Measurements from ENCODE around the gene LPP.

- no peak for TF ChIP-seq CTCF (CRISPR knock-in tag; IDR thresholded peaks at IDR 0.05)
- no peak for TF ChIP-seq CBX5 (CRISPR knock-in tag; IDR thresholded peaks at IDR 0.05; ENCODE audit: borderline replicate concordance)
- TF ChIP-seq MAZ (IDR thresholded peaks at IDR 0.05; ENCODE audit: borderline replicate concordance, low read depth, low read length) = no peak
- TF ChIP-seq MAZ (CRISPR knock-in tag; IDR thresholded peaks at IDR 0.05; ENCODE audit: low read depth) = no peak
- no peak for TF ChIP-seq ZZZ3 (CRISPR knock-in tag; IDR thresholded peaks at IDR 0.05; ENCODE audit: borderline replicate concordance)
- TF ChIP-seq ZNF138 (CRISPR knock-in tag; IDR thresholded peaks at IDR 0.05; ENCODE audit: low read depth) = no peak
- TF ChIP-seq ZNF12 (CRISPR knock-in tag; IDR thresholded peaks at IDR 0.05) = no peak
- TF ChIP-seq ZNF850 (CRISPR knock-in tag; conservative IDR thresholded peaks at IDR 0.05) = no peak
- no peak for TF ChIP-seq EP300 (IDR thresholded peaks at IDR 0.05; ENCODE audit: low read depth in 2 of 2, low read length in 2 of 2)
- TF ChIP-seq EP300 (CRISPR knock-in tag; IDR thresholded peaks at IDR 0.05; ENCODE audit: borderline replicate concordance) = no peak
- no peak for TF ChIP-seq ZNF333 (CRISPR knock-in tag; IDR thresholded peaks at IDR 0.05; ENCODE audit: borderline replicate concordance)
- no peak for TF ChIP-seq ZBTB26 (CRISPR knock-in tag; IDR thresholded peaks at IDR 0.05; ENCODE audit: borderline replicate concordance)
- no peak for TF ChIP-seq NCOR1 (IDR thresholded peaks at IDR 0.05; ENCODE audit: borderline replicate concordance, low read length)
Observed at GRCh38 chr3:188396251-188396650, 242.3 kb downstream of the LPP start.
